ENCODE measurements around the gene GCN1. TPM values are rescaled to one million over a fixed set of nuclear protein-coding genes. Genes with fewer than 3 reads are reported as not detected.
A peak's percentile ranks its signal among the peaks of the same experiment; 100 is the strongest.

The GCN1 gene
- total RNA-seq, 1 donor from 2014 or later: 130 TPM

DNA sequence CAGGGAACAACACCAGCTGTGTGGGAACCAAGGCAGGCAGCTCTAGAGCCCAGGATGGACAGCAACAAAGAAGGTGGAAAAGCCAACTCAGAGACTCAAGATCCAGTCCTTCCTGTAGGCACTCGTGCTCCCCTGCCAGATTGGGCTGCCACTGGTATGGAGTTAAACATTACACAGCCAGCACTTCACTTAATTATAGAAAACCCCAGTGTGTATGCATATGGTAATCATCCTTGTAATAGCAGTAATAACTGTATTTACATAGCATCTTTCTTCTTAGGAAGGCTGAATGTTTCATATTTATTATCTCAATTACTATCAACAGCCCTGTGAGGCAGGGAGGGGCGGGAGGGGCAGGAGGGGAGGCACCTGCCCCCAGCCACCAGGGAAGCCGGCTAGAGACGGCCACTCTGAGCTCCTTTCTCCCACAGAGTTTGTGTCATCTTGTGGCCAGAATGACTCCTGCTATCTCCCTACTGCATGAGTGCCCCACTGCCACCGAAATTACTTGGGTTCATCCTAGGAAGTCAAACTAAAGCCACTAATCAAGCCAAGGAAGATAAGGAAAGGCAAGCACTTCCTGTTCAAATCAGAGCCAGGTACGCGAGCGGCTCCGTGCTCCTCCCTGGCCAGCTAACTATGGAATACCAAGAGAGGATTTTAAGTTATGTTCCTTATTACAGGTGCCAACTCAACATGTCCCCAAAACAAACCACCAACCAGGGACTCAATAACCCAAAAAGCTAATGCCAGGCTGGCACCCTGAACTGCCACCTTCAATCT, 62.3 kb downstream of the GCN1 start:
- Mint-ChIP-seq H3K27me3 (no peaks in the 10 kb centered on the region), H3K36me3 (peaks cover 10% of the 10 kb centered on the region), H3K4me3 (no peak overlapping the region), H3K4me1 (ENCODE audit: unreplicated experiment) (no peaks in the 10 kb centered on the region), H3K9me3 (no peaks in the 10 kb centered on the region), H3K27ac (no peak overlapping the region)
- TF ChIP-seq CTCF (conservative IDR thresholded peaks at IDR 0.05): no peak
- DNase-seq (ENCODE audit: extremely low spot score, unreplicated experiment): no peak

- Mint-ChIP-seq H3K9me3 (no peaks in the 10 kb centered on the region), H3K4me1 (ENCODE audit: unreplicated experiment) (peaks cover 5% of the 10 kb centered on the region), H3K4me3 (no peak overlapping the region), H3K27ac (no peak overlapping the region), H3K36me3 (peaks cover 19% of the 10 kb centered on the region), H3K27me3 (no peaks in the 10 kb centered on the region)
- TF ChIP-seq CTCF (conservative IDR thresholded peaks at IDR 0.05): no peak
- DNase-seq (ENCODE audit: extremely low spot score, unreplicated experiment): no peak
These were observed 63.4 kb downstream of the GCN1 start for GRCh38 chr12:120131116-120131515.

DNA sequence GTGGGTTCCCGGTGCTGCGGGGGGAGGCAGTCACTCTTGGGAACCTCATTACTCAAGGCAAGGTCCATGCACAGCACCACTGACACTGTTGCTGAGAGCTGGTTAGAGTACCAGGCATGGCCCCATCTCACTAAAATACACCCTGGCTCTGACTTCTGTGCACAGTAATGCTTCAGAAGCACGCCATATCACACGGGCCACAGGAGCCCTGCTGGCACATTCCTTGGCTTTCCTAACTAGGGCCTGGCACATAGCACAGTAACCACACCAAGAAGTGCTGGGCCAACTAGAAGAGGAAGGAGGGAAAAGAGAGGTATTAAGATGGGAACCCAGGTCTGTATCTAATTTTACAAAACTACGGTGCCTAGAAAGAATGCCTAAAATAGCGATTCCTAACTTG, 64.5 kb downstream of the GCN1 start:
- no peak for DNase-seq (ENCODE audit: extremely low spot score, unreplicated experiment)
- Mint-ChIP-seq H3K27me3 (no peaks in the 10 kb centered on the region), H3K4me1 (ENCODE audit: unreplicated experiment) (peaks cover 5% of the 10 kb centered on the region), H3K9me3 (no peaks in the 10 kb centered on the region), H3K4me3 (no peak overlapping the region), H3K27ac (no peak overlapping the region), H3K36me3 (peaks cover 19% of the 10 kb centered on the region)
- TF ChIP-seq CTCF (conservative IDR thresholded peaks at IDR 0.05): no peak

DNA sequence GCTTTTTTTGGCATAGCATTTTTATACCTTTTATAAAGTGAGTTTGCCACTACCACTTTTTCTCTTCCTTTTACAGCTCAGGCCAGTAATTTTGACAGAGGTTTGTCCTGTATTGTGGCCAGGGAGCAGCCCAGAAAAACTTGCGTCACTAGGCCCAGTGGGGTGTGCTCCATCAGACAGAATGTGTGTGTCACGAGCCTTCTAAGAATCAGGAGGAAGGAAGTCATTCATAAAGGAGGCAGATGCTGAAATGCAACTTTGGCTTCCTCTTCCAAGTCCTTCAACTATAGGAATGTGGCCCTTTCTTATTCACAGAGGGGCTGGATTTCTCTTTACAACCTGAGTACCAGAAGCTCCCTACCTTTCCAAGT, 67.9 kb downstream of the GCN1 start:
- H3K9me3 Mint-ChIP-seq: no peaks in the 10 kb centered on the region
- peak overlapping the region; percentile 89 for H3K27ac Mint-ChIP-seq
- peaks cover 15% of the 10 kb centered on the region for H3K36me3 Mint-ChIP-seq
- no peak for DNase-seq (ENCODE audit: extremely low spot score, unreplicated experiment)
- no peaks in the 10 kb centered on the region for H3K27me3 Mint-ChIP-seq
- TF ChIP-seq CTCF (conservative IDR thresholded peaks at IDR 0.05): no peak
- peak overlapping the region; percentile 12 for H3K4me3 Mint-ChIP-seq
- peaks cover 9% of the 10 kb centered on the region for H3K4me1 Mint-ChIP-seq (ENCODE audit: unreplicated experiment)

DNA sequence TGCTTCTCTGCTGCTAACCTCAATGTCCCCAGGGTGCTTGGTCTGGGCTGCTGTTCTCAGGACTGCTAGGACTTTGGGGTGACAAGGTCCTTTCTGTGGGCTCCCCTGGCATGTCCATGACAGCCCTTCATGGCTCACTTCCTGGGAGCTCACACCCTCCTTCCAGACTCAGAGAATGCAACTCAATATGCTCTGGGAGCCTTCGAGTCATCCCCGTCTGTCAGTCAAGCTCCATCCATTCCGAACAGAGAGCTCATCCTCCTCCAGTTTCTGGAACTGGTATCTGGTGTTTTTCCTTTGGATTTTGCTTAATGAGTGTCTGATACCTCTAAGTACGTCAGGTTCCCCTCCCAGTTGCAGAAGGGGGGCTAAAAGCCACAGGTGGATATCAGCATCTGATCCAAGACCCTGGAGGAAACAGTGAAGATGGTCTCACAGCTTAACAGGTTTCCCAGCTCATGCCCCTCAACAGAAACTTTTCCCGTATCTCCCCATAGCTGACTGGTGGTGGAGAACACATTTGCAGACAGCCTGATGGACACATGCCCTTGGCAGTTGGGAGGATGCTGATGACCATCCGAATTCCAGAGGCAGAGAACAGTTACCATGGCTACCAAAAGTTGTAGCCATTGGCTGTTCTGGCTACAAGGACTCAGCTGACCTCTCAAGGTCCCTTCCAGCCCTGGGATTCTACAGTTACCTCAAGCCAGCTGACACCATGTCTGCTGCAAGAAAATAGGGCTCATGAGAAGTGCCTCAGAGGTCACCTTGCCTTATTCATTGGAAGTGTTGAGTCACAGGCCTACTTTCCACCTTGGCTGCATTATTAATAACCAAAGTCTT, 68.5 kb downstream of the GCN1 start:
- no peaks in the 10 kb centered on the region for H3K9me3 Mint-ChIP-seq
- H3K4me1 Mint-ChIP-seq (ENCODE audit: unreplicated experiment): peaks cover 9% of the 10 kb centered on the region
- TF ChIP-seq CTCF (conservative IDR thresholded peaks at IDR 0.05): no peak
- no peak overlapping the region for H3K4me3 Mint-ChIP-seq
- DNase-seq (ENCODE audit: extremely low spot score, unreplicated experiment): no peak
- H3K27ac Mint-ChIP-seq: peak overlapping the region; percentile 89
- no peaks in the 10 kb centered on the region for H3K27me3 Mint-ChIP-seq
- H3K36me3 Mint-ChIP-seq: peaks cover 15% of the 10 kb centered on the region

All from type B pancreatic cell (in vitro differentiated cells).